ENCODE data around the gene CD8B.

CD8B gene

GRCh38 chr2:86775338-86775737 lies 86.3 kb downstream of the CD8B start:
- TF ChIP-seq, protein P1, sequence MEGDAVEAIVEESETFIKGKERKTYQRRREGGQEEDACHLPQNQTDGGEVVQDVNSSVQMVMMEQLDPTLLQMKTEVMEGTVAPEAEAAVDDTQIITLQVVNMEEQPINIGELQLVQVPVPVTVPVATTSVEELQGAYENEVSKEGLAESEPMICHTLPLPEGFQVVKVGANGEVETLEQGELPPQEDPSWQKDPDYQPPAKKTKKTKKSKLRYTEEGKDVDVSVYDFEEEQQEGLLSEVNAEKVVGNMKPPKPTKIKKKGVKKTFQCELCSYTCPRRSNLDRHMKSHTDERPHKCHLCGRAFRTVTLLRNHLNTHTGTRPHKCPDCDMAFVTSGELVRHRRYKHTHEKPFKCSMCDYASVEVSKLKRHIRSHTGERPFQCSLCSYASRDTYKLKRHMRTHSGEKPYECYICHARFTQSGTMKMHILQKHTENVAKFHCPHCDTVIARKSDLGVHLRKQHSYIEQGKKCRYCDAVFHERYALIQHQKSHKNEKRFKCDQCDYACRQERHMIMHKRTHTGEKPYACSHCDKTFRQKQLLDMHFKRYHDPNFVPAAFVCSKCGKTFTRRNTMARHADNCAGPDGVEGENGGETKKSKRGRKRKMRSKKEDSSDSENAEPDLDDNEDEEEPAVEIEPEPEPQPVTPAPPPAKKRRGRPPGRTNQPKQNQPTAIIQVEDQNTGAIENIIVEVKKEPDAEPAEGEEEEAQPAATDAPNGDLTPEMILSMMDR (IDR thresholded peaks at IDR 0.05; ENCODE audit: low read depth, low read length, missing control alignments) = no peak
- no peak for DNase-seq (ENCODE audit: extremely low read depth, low read depth)

DNA sequence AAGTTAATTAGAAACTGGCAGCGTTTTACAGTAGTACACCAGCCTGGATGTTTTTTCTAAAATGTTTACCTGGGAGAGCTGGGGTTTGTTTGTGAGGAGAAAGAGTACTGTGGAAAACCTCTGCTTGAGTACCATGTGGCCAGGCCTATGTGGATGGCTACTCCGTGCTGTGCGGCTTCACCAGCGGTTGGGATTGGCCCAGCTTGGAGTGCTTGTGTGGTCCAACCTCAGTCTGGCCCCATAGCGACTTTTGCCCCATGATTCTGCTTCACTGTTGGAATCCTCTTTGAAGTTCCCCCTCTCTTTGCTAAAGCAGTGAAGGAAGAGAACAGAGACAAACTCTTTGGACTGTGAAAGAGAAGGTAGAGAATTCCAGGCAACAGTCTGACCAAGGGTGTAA lies 86.8 kb downstream of the CD8B start:
- TF ChIP-seq, protein P1 (IDR thresholded peaks at IDR 0.05; ENCODE audit: low read depth, low read length, missing control alignments) = no peak
- DNase-seq (ENCODE audit: extremely low read depth, low read depth) = no peak
- H3K4me3 ChIP-seq (replicated peaks; ENCODE audit: low read depth, low read length) = no peak overlapping the region

More at GRCh38 chr2:86775338-86775737, 86.3 kb downstream of the CD8B start:
- H3K4me3 ChIP-seq (replicated peaks; ENCODE audit: low read depth, low read length) = no peak overlapping the region

- TF ChIP-seq, protein P1 (IDR thresholded peaks at IDR 0.05; ENCODE audit: low read depth, low read length, missing control alignments) = no peak
- no peak for DNase-seq (ENCODE audit: extremely low read depth, low read depth)
- H3K4me3 ChIP-seq (replicated peaks; ENCODE audit: low read depth, low read length) = no peak overlapping the region
Measured at GRCh38 chr2:86772611-86773010, 89.1 kb downstream of the CD8B start.

DNA sequence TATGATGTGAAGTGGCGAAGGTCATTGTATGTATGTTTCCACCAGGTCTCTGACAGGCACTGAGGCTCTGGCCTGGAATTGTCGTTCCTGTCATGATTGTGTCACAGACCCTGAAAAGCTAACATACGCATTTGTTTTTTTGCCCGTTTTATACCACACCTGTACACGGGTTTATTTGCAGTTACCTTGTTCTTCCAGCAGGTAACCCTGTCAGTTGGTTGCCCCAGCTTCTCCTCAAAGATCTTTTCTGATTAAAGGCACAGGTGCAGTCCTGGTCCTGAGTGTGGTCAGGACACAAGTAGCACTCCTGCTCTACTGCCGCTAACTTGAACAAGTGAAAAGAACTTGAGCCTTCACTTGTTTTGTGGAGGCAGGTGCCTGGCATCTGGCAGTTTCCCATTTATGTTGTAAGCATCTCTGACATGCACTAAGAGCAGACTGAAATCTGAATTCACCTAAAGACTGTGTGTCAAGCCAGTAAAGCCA lies 90.8 kb downstream of the CD8B start:
- H3K4me3 ChIP-seq (replicated peaks; ENCODE audit: low read depth, low read length) = no peak overlapping the region
- TF ChIP-seq, protein P1 (IDR thresholded peaks at IDR 0.05; ENCODE audit: low read depth, low read length, missing control alignments) = no peak
- no peak for DNase-seq (ENCODE audit: extremely low read depth, low read depth)

DNA sequence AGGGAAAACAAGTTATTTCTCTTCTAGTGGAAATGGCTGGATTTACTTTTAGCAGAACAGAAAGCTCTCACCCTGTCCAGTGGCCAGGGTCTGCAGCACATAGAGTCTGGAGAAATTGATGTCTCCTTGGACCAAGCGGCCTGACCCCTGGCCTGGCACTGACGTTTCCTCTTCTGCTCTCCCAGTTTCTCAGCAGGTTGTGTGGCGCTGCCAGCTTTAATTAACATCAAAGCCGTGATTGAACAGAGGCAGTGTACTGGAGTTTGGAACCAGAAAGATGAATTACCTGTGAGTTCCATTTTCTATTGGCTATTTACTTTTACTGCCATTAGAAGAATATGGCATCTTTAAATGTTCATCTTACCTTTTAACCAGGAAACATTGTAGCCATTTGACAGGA lies 91.8 kb downstream of the CD8B start:
- no peak overlapping the region for H3K4me3 ChIP-seq (replicated peaks; ENCODE audit: low read depth, low read length)
- DNase-seq (ENCODE audit: extremely low read depth, low read depth) = no peak

GRCh38 chr2:86768189-86768949 lies 93.3 kb downstream of the CD8B start:
- H3K4me3 ChIP-seq (replicated peaks; ENCODE audit: low read depth, low read length) = no peak overlapping the region
- TF ChIP-seq, protein P1 (IDR thresholded peaks at IDR 0.05; ENCODE audit: low read depth, low read length, missing control alignments) = no peak
- DNase-seq (ENCODE audit: extremely low read depth, low read depth) = no peak

More for the DNA sequence above, 91.8 kb downstream of the CD8B start:
- TF ChIP-seq, protein P1 (IDR thresholded peaks at IDR 0.05; ENCODE audit: low read depth, low read length, missing control alignments) = no peak
